ENCODE data around the gene PCOLCE2. TPM values are rescaled to one million over a fixed set of nuclear protein-coding genes. Genes with fewer than 3 reads are reported as not detected.

Gene PCOLCE2
- total and polyA plus RNA-seq, 2 donors (not counting 3 experiments of a cell fraction or from before 2014, with no cell fraction given): not detected

- intact Hi-C loops (cut with micrococcal nuclease): no loop called here
- no peak overlapping the region for H3K4me2 ChIP-seq (ENCODE audit: insufficient read depth, low read length)
These were observed 36.9 kb downstream of the PCOLCE2 start for GRCh38 chr3:142852009-142852408.

More at GRCh38 chr3:142852009-142852408, 36.9 kb downstream of the PCOLCE2 start:
- H2AFZ ChIP-seq (ENCODE audit: low read depth, low read length): no peak overlapping the region
- H3K36me3 ChIP-seq (ENCODE audit: control insufficient read depth in 2 of 2, extremely low read depth in 1 of 2, insufficient read depth in 2 of 2, low read length in 2 of 2): no peaks in the 10 kb centered on the region
- H3K79me2 ChIP-seq (ENCODE audit: control insufficient read depth, insufficient read depth, low read length): no peaks in the 10 kb centered on the region
- no peak for FAIRE-seq
- no peaks in the 10 kb centered on the region for H3K9me1 ChIP-seq (replicated peaks; ENCODE audit: control insufficient read depth, extremely low read depth, insufficient read depth, low read length)
- no peak overlapping the region for H3K4me3 ChIP-seq (replicated peaks in 1 of 3; ENCODE audit: insufficient read depth in 1 of 3, low read depth in 1 of 3, low read length in 3 of 3)
- peaks cover 6 to 12% of the 10 kb centered on the region in 2 experiments for H3K27me3 ChIP-seq (ENCODE audit: control insufficient read depth in 2 of 2, insufficient read depth in 2 of 2, low read length in 2 of 2)
- no peak overlapping the region for H3K9ac ChIP-seq (replicated peaks; ENCODE audit: extremely low read depth, insufficient read depth, low read length)
- no peaks in the 10 kb centered on the region for H4K20me1 ChIP-seq (replicated peaks; ENCODE audit: control insufficient read depth, extremely low read depth, insufficient read depth, low read length)
- no peaks in the 10 kb centered on the region for H3K4me1 ChIP-seq (ENCODE audit: control insufficient read depth, extremely low read depth, insufficient read depth, low read length)
- dilution Hi-C loops (cut with MboI; ENCODE audit: extremely low pct_ligation_motif_present, low sequenced_read_pairs): no loop called here
- BruUV-seq (replicated peaks): no TSS peak
- ChIA-PET CTCF (no interaction called here), POLR2A (no interaction called here)
- no peak for DNase-seq (ENCODE audit: low read depth, low spot score)
- H3K9me3 ChIP-seq (replicated peaks; ENCODE audit: control insufficient read depth, insufficient read depth, low read length): no peaks in the 10 kb centered on the region
- H3K27ac ChIP-seq (ENCODE audit: insufficient read depth, low read depth, low read length): no peak overlapping the region
- no peak for TF ChIP-seq POLR2A (IDR thresholded peaks at IDR 0.05; ENCODE audit: low read depth, low read length)
- TF ChIP-seq JUN (IDR thresholded peaks at IDR 0.05; ENCODE audit: borderline replicate concordance, insufficient read depth, insufficient read length, low read depth): no peak
- TF ChIP-seq MYC (IDR thresholded peaks at IDR 0.05; ENCODE audit: low read depth, low read length): no peak
- no peak for TF ChIP-seq GATA2 (IDR thresholded peaks at IDR 0.05; ENCODE audit: insufficient read depth, insufficient read length, low read depth, low read length)
- no peak for TF ChIP-seq MAX (IDR thresholded peaks at IDR 0.05; ENCODE audit: insufficient read depth, insufficient read length)
- no peak for TF ChIP-seq CTCF (IDR thresholded peaks at IDR 0.05; ENCODE audit: extremely low read depth in 1 of 2, insufficient read depth in 1 of 2, low read depth in 1 of 2, low read length in 2 of 2)
- no peak for TF ChIP-seq POLR2AphosphoS5 (IDR thresholded peaks at IDR 0.05; ENCODE audit: insufficient read depth, low read depth, low read length)
- TF ChIP-seq FOS (IDR thresholded peaks at IDR 0.05; ENCODE audit: borderline replicate concordance, insufficient read depth, low read length): no peak
- no peak for TF ChIP-seq EZH2 (IDR thresholded peaks at IDR 0.05; ENCODE audit: borderline replicate concordance, low read depth, low read length, severe bottlenecking)

Data from endothelial cell of umbilical vein (primary cell).